Heart left ventricle (tissue), 16 donors: ENCODE measurements around the gene MAP2K4. TPM values are rescaled to one million over a fixed set of nuclear protein-coding genes. Genes with fewer than 3 reads are reported as not detected.
A peak's percentile ranks its signal among the peaks of the same experiment; 100 is the strongest.

Experiments used
- ATAC-seq, 4 donors: fragments of 200-7000 bp; cut with Tn5 transposase; one replicate each; pipeline ENCODE4 v1.9.1; 2020 to 2022; ENCODE audit warnings: moderate library complexity in 4 of 4, mild to moderate bottlenecking in 3 of 4, moderate number of reproducible peaks in 1 of 4
- DNase-seq, 5 donors: peaks; one replicate each; pipeline ENCODE4 v3.0.0-alpha.2; 2020
- H3K27ac ChIP-seq, 12 donors: fragments of 200-600 bp; sonication (generic) in 4 of 12; one replicate each; pipeline versions ENCODE4 v1.5.0 to v1.8.0; 2016 to 2022; ENCODE audit warnings: mild to moderate bottlenecking in 2 of 12
- H3K27me3 ChIP-seq, 9 donors: fragments of 200-600 bp; sonication (generic) in 2 of 9; one replicate each; pipeline versions ENCODE4 v1.5.1 to v1.8.0; 2016 to 2022; ENCODE audit warnings: mild to moderate bottlenecking in 3 of 9
- H3K36me3 ChIP-seq, 9 donors: fragments of 200-600 bp; sonication (generic) in 2 of 9; one replicate each; pipeline versions ENCODE4 v1.5.0 to v1.8.0; 2018 to 2022; ENCODE audit warnings: mild to moderate bottlenecking in 2 of 9
- H3K4me1 ChIP-seq, 12 donors: fragments of 200-600 bp; sonication (generic) in 4 of 12; one replicate each; pipeline versions ENCODE4 v1.5.0 to v1.8.0; 2016 to 2022; ENCODE audit warnings: mild to moderate bottlenecking in 3 of 12
- H3K4me3 ChIP-seq, 12 donors: fragments of 200-600 bp; sonication (generic) in 4 of 12; one replicate each; pipeline versions ENCODE4 v1.5.0 to v1.8.0; 2017 to 2022; ENCODE audit warnings: mild to moderate bottlenecking in 9 of 12, moderate library complexity in 4 of 12
- H3K9me3 ChIP-seq, 12 donors: fragments of 200-600 bp; sonication (generic) in 4 of 12; one replicate each; pipeline versions ENCODE4 v1.5.0 to v1.8.0; 2016 to 2022; ENCODE audit warnings: mild to moderate bottlenecking in 1 of 12
- CTCF ChIP-seq, 12 donors: fragments of 200-600 bp; sonication (generic) in 4 of 12; IDR thresholded peaks; one replicate each; pipeline versions ENCODE4 v1.5.0 to v1.8.0; 2018 to 2022; ENCODE audit warnings: antibody characterized with exemption in 12 of 12, mild to moderate bottlenecking in 5 of 12
- POLR2A ChIP-seq, 2 donors: fragments of 450-650 bp; IDR thresholded peaks; one replicate each; pipeline ENCODE4 v1.6.1; 2017; ENCODE audit warnings: antibody characterized with exemption in 2 of 2, mild to moderate bottlenecking in 2 of 2, moderate library complexity in 2 of 2
- WGBS, 4 donors: extraction: QIAGEN DNeasy Blood & Tissue Kit in 2 of 4; methylation state at CpG; one replicate each; pipeline versions ENCODE4 v1.1.5 to v1.1.7; 2013 to 2018; 5-methylcytosine and 5-hydroxymethylcytosine counted together
- intact Hi-C, 10 donors: fragments of 100-400 bp; cut with DNase I; formaldehyde crosslinking; loops; one replicate each; pipeline versions ENCODE4 v1.11.1 to v1.14.2; 2022
- polyA plus RNA-seq, 2 donors: library from polyadenylated mRNA; stranded (reverse); fragments of 200-250 nt; gene quantifications; one replicate each; pipeline ENCODE4 v1.2.3, GENCODE V29; 2013
- total RNA-seq, 9 donors: library from RNA; depleted of rRNA in 2 of 9; stranded (reverse); fragments of >200 nt in 2 of 9; fragmentation: NEBNext Ultra II Directional in 3 of 9; extraction: Animal tissue kit (Norgen Biotek cat#: 25700) in 3 of 9; gene quantifications; one replicate each; pipeline versions ENCODE4 v1.1.0 to v1.2.4, GENCODE V29; 2016 to 2023
- donor health status: ischemic (EF 13 %, LVEDD 7.1; RV severe dilation, severe dysfunction).
- donor health status: healthy with polysubstance abuse.
- donor health status: DM: no; HTN: yes; CAD: no.
- donor health status: DM: no; HTN: no; CAD: no.
- donor health status: ischemic (EF 25% LVEDD 6.9; RV normal size, moderate dysfunction).
- donor health status: ischemic (EF 25% LVEDD 5.7; RV mildly dilated, moderate dysfunction).
- donor health status: healthy.
- donor health status: DM: yes; HTN: yes; CAD: no.
- donor health status: ischemic (EF 35%, LVEDD 5.7; RV mildly dilated, moderate dysfunction).
- donor health status: nonischemic (EF 11% LVEDD 7.7; RV severe dilation, severe dysfunction).
- donor health status: DM: yes; HTN: yes; CAD: no.
- donor health status: PGD.
- donor health status: ischemic (EF 29% LVEDD 5.4; RV normal size, mild dysfunction).
- donor health status: nonischemic (EF 23%, LVEDD 6.1; RV moderate dilation, normal function).

Gene MAP2K4
- total and polyA plus RNA-seq, 11 donors: 7.9 to 37.5 (median 32.5) TPM

DNA sequence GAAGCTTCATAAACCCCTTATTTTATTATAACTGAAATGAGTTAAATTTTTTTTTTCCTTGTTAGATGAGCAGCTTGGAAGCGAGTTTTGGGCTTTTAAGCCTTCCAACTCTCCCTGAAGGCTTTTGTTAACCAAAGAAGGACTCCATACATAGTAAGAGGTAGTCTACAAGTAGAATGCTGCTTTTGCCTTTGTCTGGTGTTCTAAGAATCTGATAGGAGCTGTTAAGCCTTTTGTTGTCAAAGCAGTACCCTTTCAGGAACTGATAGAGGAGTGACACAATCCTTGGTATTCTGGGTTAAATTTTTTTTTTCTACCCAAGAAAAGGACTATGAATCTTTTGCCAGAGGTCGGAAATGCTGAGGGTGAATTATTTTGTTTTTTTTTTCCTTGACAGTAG, 26.1 kb downstream of the MAP2K4 start:
- DNase-seq (no peak), ATAC-seq (no peak)
- no peak for TF ChIP-seq CTCF (IDR thresholded peaks at IDR 0.05)
- TF ChIP-seq POLR2A (IDR thresholded peaks at IDR 0.05): no peak
- Histone ChIP-seq H3K4me1 (peaks cover 0 to 45% (median 19%) of the 10 kb centered on the region in 12 donors), H3K36me3 (no peaks in the 10 kb centered on the region), H3K27me3 (no peaks in the 10 kb centered on the region), H3K27ac (no peak overlapping the region), H3K4me3 (no peak overlapping the region), H3K9me3 (no peaks in the 10 kb centered on the region)
- WGBS, 4 donors: 63 to 80% (median 70%) methylated on average over 2 of the region's 2 CpGs
- intact Hi-C loops: no loop called here

DNA sequence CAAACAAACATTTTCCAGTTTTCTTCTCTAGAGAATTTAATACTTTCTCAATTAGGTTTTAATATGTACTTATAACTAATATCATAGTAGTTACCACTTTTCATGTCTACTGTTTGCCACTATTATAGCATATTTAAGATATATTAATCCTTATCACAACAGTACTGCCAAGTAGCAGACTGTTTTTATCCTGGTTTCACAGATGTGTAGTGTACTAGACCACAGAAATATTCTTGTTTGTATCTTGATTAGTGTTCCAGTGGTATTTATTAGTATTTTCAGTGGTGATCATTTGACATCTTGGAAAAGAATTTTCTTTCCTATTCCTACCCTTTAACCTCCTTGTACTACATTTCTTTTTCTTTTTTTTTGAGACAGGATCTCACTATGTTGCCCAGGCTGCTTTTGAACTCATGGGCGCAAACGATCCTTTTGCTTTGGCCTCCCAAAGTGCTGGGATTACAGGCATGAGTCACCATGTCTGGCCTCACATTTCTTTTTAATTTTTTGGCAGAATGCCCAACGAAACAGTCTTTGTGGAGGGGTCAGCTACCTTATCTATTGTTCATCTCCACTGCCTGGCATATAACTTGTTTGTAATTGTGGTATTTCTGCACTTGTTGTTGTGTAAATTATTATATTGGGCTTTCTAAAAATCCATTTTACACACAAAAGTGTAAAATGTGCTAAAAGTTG, 27.2 kb downstream of the MAP2K4 start:
- 68 to 73% (median 70%) methylated on average over 3 of the region's 3 CpGs for WGBS, 4 donors
- H3K4me3 ChIP-seq: no peak overlapping the region
- no peaks in the 10 kb centered on the region for H3K9me3 ChIP-seq
- no peak overlapping the region for H3K27ac ChIP-seq
- H3K4me1 ChIP-seq: peaks cover 0 to 55% (median 20%) of the 10 kb centered on the region in 12 donors
- H3K36me3 ChIP-seq: no peaks in the 10 kb centered on the region
- intact Hi-C loops: no loop called here
- DNase-seq: no peak
- no peak for TF ChIP-seq CTCF (IDR thresholded peaks at IDR 0.05)
- TF ChIP-seq POLR2A (IDR thresholded peaks at IDR 0.05): no peak
- no peaks in the 10 kb centered on the region for H3K27me3 ChIP-seq
- peak in 1 of 4 donors; percentile 18 for ATAC-seq

GRCh38 chr17:12048843-12049473, 28.3 kb downstream of the MAP2K4 start:
- no peaks in the 10 kb centered on the region for H3K36me3 ChIP-seq
- no peak for DNase-seq
- no peaks in the 10 kb centered on the region for H3K9me3 ChIP-seq
- WGBS, 4 donors: 92 to 96% (median 94%) methylated on average over 7 of the region's 7 CpGs
- H3K27ac ChIP-seq: no peak overlapping the region
- TF ChIP-seq POLR2A (IDR thresholded peaks at IDR 0.05): no peak
- TF ChIP-seq CTCF (IDR thresholded peaks at IDR 0.05): no peak
- H3K27me3 ChIP-seq: no peaks in the 10 kb centered on the region
- intact Hi-C loops: no loop called here
- ATAC-seq: no peak
- H3K4me1 ChIP-seq: peaks cover 0 to 65% (median 28%) of the 10 kb centered on the region in 12 donors
- H3K4me3 ChIP-seq: no peak overlapping the region

GRCh38 chr17:12050646-12051225, 30.1 kb downstream of the MAP2K4 start:
- no peak for DNase-seq
- H3K36me3 ChIP-seq: peaks cover 0 to 3% (median 0%) of the 10 kb centered on the region in 9 donors
- no peaks in the 10 kb centered on the region for H3K27me3 ChIP-seq
- H3K9me3 ChIP-seq: no peaks in the 10 kb centered on the region
- no peak overlapping the region for H3K4me3 ChIP-seq
- H3K27ac ChIP-seq: no peak overlapping the region
- intact Hi-C loops: no loop called here
- TF ChIP-seq CTCF (IDR thresholded peaks at IDR 0.05) (no peak), POLR2A (IDR thresholded peaks at IDR 0.05) (no peak)
- WGBS, 4 donors: 67 to 79% (median 71%) methylated on average over 1 of the region's 1 CpG
- H3K4me1 ChIP-seq: peaks cover 0 to 56% (median 26%) of the 10 kb centered on the region in 12 donors
- ATAC-seq: no peak
